ENCODE data around the gene DAP. TPM values are rescaled to one million over a fixed set of nuclear protein-coding genes. Genes with fewer than 3 reads are reported as not detected.

The DAP gene
- total and polyA plus RNA-seq, 2 donors = 14.1 to 34.4 TPM

- Histone ChIP-seq H3K36me3 (ENCODE audit: control insufficient read depth in 2 of 2, insufficient read depth in 2 of 2, low read length in 1 of 2) (peaks cover 36 to 38% of the 10 kb centered on the region in 2 donors), H3K27me3 (ENCODE audit: control insufficient read depth in 2 of 2, insufficient read depth in 1 of 2, low read length in 1 of 2) (no peaks in the 10 kb centered on the region), H3K27ac (ENCODE audit: low read depth in 1 of 2, low read length in 1 of 2) (peak overlapping the region in 1 of 2 donors; percentile 36), H3K9me3 (ENCODE audit: control insufficient read depth in 2 of 2, insufficient read depth in 1 of 2, low read length in 1 of 2) (no peaks in the 10 kb centered on the region), H3K4me1 (ENCODE audit: control insufficient read depth in 2 of 2, insufficient read depth in 2 of 2, low read length in 2 of 2) (no peaks in the 10 kb centered on the region), H3K4me3 (ENCODE audit: low read length in 2 of 2) (no peak overlapping the region)
- WGBS = 89% methylated on average over 11 of the region's 11 CpGs
- no peak for DNase-seq (ENCODE audit: low read depth in 6 of 9, low spot score in 9 of 9)
Measured at GRCh38 chr5:10684303-10685086, 76.5 kb downstream of the DAP start.

- Histone ChIP-seq H3K27me3 (ENCODE audit: control insufficient read depth in 2 of 2, insufficient read depth in 1 of 2, low read length in 1 of 2) (no peaks in the 10 kb centered on the region), H3K4me3 (ENCODE audit: low read length in 2 of 2) (no peak overlapping the region), H3K9me3 (ENCODE audit: control insufficient read depth in 2 of 2, insufficient read depth in 1 of 2, low read length in 1 of 2) (no peaks in the 10 kb centered on the region), H3K27ac (ENCODE audit: low read depth in 1 of 2, low read length in 1 of 2) (no peak overlapping the region), H3K4me1 (ENCODE audit: control insufficient read depth in 2 of 2, insufficient read depth in 2 of 2, low read length in 2 of 2) (no peaks in the 10 kb centered on the region), H3K36me3 (ENCODE audit: control insufficient read depth in 2 of 2, insufficient read depth in 2 of 2, low read length in 1 of 2) (peaks cover 38 to 45% of the 10 kb centered on the region in 2 donors)
- no peak for DNase-seq (ENCODE audit: low read depth in 6 of 9, low spot score in 9 of 9)
- WGBS = 97% methylated on average over 16 of the region's 16 CpGs
Measured at GRCh38 chr5:10682801-10683525, 78.1 kb downstream of the DAP start.

GRCh38 chr5:10681731-10682679 lies 79.0 kb downstream of the DAP start:
- WGBS = 89% methylated on average over 22 of the region's 22 CpGs
- H3K36me3 ChIP-seq (ENCODE audit: control insufficient read depth in 2 of 2, insufficient read depth in 2 of 2, low read length in 1 of 2) = peaks cover 38 to 49% of the 10 kb centered on the region in 2 donors

GRCh38 chr5:10680876-10681481 lies 80.1 kb downstream of the DAP start:
- H3K9me3 ChIP-seq (ENCODE audit: control insufficient read depth in 2 of 2, insufficient read depth in 1 of 2, low read length in 1 of 2) = no peaks in the 10 kb centered on the region
- no peaks in the 10 kb centered on the region for H3K27me3 ChIP-seq (ENCODE audit: control insufficient read depth in 2 of 2, insufficient read depth in 1 of 2, low read length in 1 of 2)
- H3K27ac ChIP-seq (ENCODE audit: low read depth in 1 of 2, low read length in 1 of 2) = no peak overlapping the region
- H3K4me3 ChIP-seq (ENCODE audit: low read length in 2 of 2) = no peak overlapping the region
- no peak for DNase-seq (ENCODE audit: low read depth in 6 of 9, low spot score in 9 of 9)
- 97% methylated on average over 16 of the region's 17 CpGs for WGBS
- H3K36me3 ChIP-seq (ENCODE audit: control insufficient read depth in 2 of 2, insufficient read depth in 2 of 2, low read length in 1 of 2) = peaks cover 38 to 49% of the 10 kb centered on the region in 2 donors
- H3K4me1 ChIP-seq (ENCODE audit: control insufficient read depth in 2 of 2, insufficient read depth in 2 of 2, low read length in 2 of 2) = no peaks in the 10 kb centered on the region

More at GRCh38 chr5:10681731-10682679, 79.0 kb downstream of the DAP start:
- H3K4me1 ChIP-seq (ENCODE audit: control insufficient read depth in 2 of 2, insufficient read depth in 2 of 2, low read length in 2 of 2) = no peaks in the 10 kb centered on the region
- no peak overlapping the region for H3K27ac ChIP-seq (ENCODE audit: low read depth in 1 of 2, low read length in 1 of 2)
- H3K4me3 ChIP-seq (ENCODE audit: low read length in 2 of 2) = no peak overlapping the region
- H3K27me3 ChIP-seq (ENCODE audit: control insufficient read depth in 2 of 2, insufficient read depth in 1 of 2, low read length in 1 of 2) = no peaks in the 10 kb centered on the region
- DNase-seq (ENCODE audit: low read depth in 6 of 9, low spot score in 9 of 9) = no peak
- H3K9me3 ChIP-seq (ENCODE audit: control insufficient read depth in 2 of 2, insufficient read depth in 1 of 2, low read length in 1 of 2) = no peaks in the 10 kb centered on the region

GRCh38 chr5:10679336-10679988 lies 81.6 kb downstream of the DAP start:
- Histone ChIP-seq H3K4me1 (ENCODE audit: control insufficient read depth in 2 of 2, insufficient read depth in 2 of 2, low read length in 2 of 2) (no peaks in the 10 kb centered on the region), H3K27me3 (ENCODE audit: control insufficient read depth in 2 of 2, insufficient read depth in 1 of 2, low read length in 1 of 2) (no peaks in the 10 kb centered on the region), H3K4me3 (ENCODE audit: low read length in 2 of 2) (no peak overlapping the region), H3K27ac (ENCODE audit: low read depth in 1 of 2, low read length in 1 of 2) (no peak overlapping the region), H3K9me3 (ENCODE audit: control insufficient read depth in 2 of 2, insufficient read depth in 1 of 2, low read length in 1 of 2) (no peaks in the 10 kb centered on the region), H3K36me3 (ENCODE audit: control insufficient read depth in 2 of 2, insufficient read depth in 2 of 2, low read length in 1 of 2) (peaks cover 38 to 49% of the 10 kb centered on the region in 2 donors)
- WGBS = 98% methylated on average over 15 of the region's 15 CpGs
- DNase-seq (ENCODE audit: low read depth in 6 of 9, low spot score in 9 of 9) = no peak

- H3K4me1 ChIP-seq (ENCODE audit: control insufficient read depth in 2 of 2, insufficient read depth in 2 of 2, low read length in 2 of 2) = no peaks in the 10 kb centered on the region
- no peak for DNase-seq (ENCODE audit: low read depth in 6 of 9, low spot score in 9 of 9)
- H3K27ac ChIP-seq (ENCODE audit: low read depth in 1 of 2, low read length in 1 of 2) = no peak overlapping the region
- 100% methylated on average over 2 of the region's 2 CpGs for WGBS
- no peaks in the 10 kb centered on the region for H3K9me3 ChIP-seq (ENCODE audit: control insufficient read depth in 2 of 2, insufficient read depth in 1 of 2, low read length in 1 of 2)
- H3K36me3 ChIP-seq (ENCODE audit: control insufficient read depth in 2 of 2, insufficient read depth in 2 of 2, low read length in 1 of 2) = peaks cover 36 to 46% of the 10 kb centered on the region in 2 donors
- no peak overlapping the region for H3K4me3 ChIP-seq (ENCODE audit: low read length in 2 of 2)
- H3K27me3 ChIP-seq (ENCODE audit: control insufficient read depth in 2 of 2, insufficient read depth in 1 of 2, low read length in 1 of 2) = no peaks in the 10 kb centered on the region
Measured at GRCh38 chr5:10678244-10678643, 82.8 kb downstream of the DAP start.

GRCh38 chr5:10677533-10677932 lies 83.5 kb downstream of the DAP start:
- 98% methylated on average over 7 of the region's 7 CpGs for WGBS
- Histone ChIP-seq H3K4me1 (ENCODE audit: control insufficient read depth in 2 of 2, insufficient read depth in 2 of 2, low read length in 2 of 2) (no peaks in the 10 kb centered on the region), H3K9me3 (ENCODE audit: control insufficient read depth in 2 of 2, insufficient read depth in 1 of 2, low read length in 1 of 2) (no peaks in the 10 kb centered on the region), H3K27me3 (ENCODE audit: control insufficient read depth in 2 of 2, insufficient read depth in 1 of 2, low read length in 1 of 2) (no peaks in the 10 kb centered on the region), H3K4me3 (ENCODE audit: low read length in 2 of 2) (no peak overlapping the region), H3K27ac (ENCODE audit: low read depth in 1 of 2, low read length in 1 of 2) (no peak overlapping the region), H3K36me3 (ENCODE audit: control insufficient read depth in 2 of 2, insufficient read depth in 2 of 2, low read length in 1 of 2) (peaks cover 29 to 40% of the 10 kb centered on the region in 2 donors)
- DNase-seq (ENCODE audit: low read depth in 6 of 9, low spot score in 9 of 9) = no peak

- H3K36me3 ChIP-seq (ENCODE audit: control insufficient read depth in 2 of 2, insufficient read depth in 2 of 2, low read length in 1 of 2) = peaks cover 23 to 34% of the 10 kb centered on the region in 2 donors
- 95% methylated on average over 1 of the region's 1 CpG for WGBS
- H3K9me3 ChIP-seq (ENCODE audit: control insufficient read depth in 2 of 2, insufficient read depth in 1 of 2, low read length in 1 of 2) = no peaks in the 10 kb centered on the region
- no peak for DNase-seq (ENCODE audit: low read depth in 6 of 9, low spot score in 9 of 9)
- H3K4me3 ChIP-seq (ENCODE audit: low read length in 2 of 2) = no peak overlapping the region
- H3K27me3 ChIP-seq (ENCODE audit: control insufficient read depth in 2 of 2, insufficient read depth in 1 of 2, low read length in 1 of 2) = no peaks in the 10 kb centered on the region
- no peak overlapping the region for H3K27ac ChIP-seq (ENCODE audit: low read depth in 1 of 2, low read length in 1 of 2)
- H3K4me1 ChIP-seq (ENCODE audit: control insufficient read depth in 2 of 2, insufficient read depth in 2 of 2, low read length in 2 of 2) = no peaks in the 10 kb centered on the region
Measured at GRCh38 chr5:10676946-10677345, 84.1 kb downstream of the DAP start.

All from thymus (tissue), 11 donors.